ENCODE results near the gene PLA2R1.

DNA sequence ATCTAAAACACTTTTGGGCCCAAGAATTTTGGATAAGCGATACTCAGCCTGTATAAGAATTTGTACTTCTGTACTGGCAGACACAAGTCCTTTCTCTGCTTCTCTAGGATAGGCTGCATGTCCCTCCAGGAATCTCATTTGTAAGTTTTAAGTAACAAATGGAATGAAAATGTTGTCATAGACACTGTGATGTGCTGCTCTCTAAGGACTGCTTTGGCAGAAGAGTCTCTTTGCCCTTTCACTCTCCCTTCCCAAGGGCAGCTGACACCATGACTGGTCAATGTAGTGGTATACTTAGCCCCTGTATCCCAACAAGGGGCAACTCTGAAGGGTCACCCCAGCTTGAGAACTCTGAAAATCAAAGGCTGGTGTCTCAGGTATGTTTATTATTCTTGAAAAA, 27.3 kb downstream of the PLA2R1 start:
- no peak for TF ChIP-seq CTCF (IDR thresholded peaks at IDR 0.05)
- TF ChIP-seq POLR2A (IDR thresholded peaks at IDR 0.05) = no peak
- TF ChIP-seq EP300 (IDR thresholded peaks at IDR 0.05; ENCODE audit: low read depth) = no peak
- TF ChIP-seq POLR2AphosphoS5 (IDR thresholded peaks at IDR 0.05) = no peak

Measured in transverse colon (tissue), 4 donors.